GM18868 (cell line): ENCODE results near the gene OR10Z1.

ENCODE experiments used
- ATAC-seq: cut with Tn5 transposase; IDR thresholded peaks from one replicate; pipeline ENCODE4 v1.9.1; 2021; ENCODE audit warnings: mild to moderate bottlenecking, moderate library complexity; ENCODE audit not compliant: unreplicated experiment

Gene OR10Z1, protein sequence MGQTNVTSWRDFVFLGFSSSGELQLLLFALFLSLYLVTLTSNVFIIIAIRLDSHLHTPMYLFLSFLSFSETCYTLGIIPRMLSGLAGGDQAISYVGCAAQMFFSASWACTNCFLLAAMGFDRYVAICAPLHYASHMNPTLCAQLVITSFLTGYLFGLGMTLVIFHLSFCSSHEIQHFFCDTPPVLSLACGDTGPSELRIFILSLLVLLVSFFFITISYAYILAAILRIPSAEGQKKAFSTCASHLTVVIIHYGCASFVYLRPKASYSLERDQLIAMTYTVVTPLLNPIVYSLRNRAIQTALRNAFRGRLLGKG

DNA sequence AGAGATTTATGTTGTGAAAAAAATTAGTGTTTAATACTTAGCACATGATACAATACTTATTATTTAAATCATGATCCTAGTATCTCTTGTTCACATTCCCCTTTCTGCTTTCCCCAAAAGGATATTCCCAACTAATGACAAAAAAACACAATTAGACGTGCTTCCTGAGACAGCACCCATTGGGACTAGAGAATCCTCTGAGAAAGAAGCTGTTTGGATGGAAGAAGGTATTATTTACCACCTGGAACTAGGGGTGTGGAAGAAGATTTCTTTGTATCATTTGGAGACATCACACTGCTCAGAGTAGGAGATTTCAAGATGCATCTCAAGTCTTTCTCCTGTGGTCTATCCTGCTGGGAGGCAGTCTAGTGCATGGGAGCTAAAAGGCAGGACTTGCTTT lies at the start of gene OR10Z1:
Gene OR10Z1 (plus strand): TSS at position 301 of the 400 bp plus-strand sequence. CDS start 1,171 bp downstream, outside the sequence.
- no peak for ATAC-seq

DNA sequence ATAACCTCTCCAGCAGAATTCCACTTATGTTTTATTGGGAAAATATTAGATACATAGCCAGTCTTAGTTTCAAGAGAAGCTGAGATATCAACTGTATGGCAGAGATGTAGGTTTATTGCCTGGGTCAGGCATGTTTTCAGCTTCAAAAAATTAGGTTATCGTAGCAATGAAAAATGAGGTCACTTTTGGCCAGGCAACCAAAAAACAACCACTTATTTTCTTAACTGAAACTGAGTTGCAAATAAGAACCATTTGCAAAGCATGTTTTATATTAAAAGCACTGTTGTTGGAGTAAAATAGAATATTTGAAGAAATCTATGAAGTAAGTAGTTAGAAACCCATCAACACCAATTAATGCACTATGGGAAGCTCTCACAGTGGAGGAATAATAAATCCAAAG lies 45.4 kb upstream of the OR10Z1 start:
- ATAC-seq: no peak

DNA sequence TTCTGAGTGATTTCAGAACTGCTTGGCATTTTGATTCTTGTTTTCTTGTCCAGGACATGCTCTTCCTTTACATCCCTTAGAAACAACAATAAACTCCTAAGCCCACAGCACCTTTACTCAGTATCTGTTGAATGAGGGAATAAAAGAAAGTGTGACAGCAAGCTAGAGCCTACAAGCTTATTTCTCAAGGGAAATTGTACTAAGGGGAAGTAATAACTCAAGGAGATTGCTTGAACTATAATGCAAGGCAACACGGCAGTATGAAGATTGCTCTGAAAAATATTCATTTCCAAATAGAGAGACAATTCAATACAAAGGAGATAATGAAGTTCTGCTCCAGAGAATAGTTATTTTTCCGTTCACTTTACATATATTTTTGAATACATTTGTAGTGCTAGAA lies 41.2 kb upstream of the OR10Z1 start:
- ATAC-seq: no peak

DNA sequence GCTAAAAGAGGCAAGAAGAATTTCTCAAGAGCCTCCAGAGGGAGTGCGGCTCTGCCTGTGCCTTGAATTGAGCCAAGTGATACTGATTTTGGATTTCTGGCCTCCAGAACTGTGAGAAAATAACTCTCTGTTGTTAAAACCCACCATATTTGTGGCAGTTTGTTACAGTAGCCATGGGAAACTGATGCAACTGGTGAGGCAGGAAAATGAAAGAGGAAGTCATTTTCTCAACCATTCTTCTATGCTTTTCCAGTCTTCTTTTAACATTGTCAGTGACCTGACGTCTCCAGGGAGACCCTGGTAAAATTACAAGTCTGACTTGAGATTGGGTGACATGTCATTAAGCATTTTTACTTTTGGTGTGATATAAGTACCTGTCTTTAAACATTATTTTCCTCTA lies 40.5 kb upstream of the OR10Z1 start:
- no peak for ATAC-seq

DNA sequence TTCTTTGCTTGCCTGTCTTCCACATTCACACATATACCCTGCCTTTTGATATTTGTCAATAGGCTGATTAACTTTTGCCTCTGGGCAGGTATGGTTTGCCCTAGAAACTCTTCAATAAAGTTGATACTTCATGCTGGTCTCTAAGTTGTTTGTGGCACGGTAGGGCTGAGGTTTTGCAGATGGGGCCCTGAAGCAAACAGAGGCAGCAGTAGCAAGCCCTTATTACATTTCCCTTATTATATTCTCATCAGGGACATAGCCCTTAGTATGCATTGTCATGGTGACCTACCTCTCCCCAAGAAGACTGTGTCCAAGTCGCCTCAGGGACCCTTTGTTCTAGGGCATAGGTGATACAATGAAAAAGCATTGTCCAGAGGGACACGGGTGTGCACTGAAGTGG lies 34.6 kb upstream of the OR10Z1 start, which contains the start of gene OR6P1:
Gene OR6P1 (minus strand): TSS at position 101 of the 400 bp plus-strand sequence. CDS start 6,976 bp downstream, outside the sequence.
- ATAC-seq: no peak

DNA sequence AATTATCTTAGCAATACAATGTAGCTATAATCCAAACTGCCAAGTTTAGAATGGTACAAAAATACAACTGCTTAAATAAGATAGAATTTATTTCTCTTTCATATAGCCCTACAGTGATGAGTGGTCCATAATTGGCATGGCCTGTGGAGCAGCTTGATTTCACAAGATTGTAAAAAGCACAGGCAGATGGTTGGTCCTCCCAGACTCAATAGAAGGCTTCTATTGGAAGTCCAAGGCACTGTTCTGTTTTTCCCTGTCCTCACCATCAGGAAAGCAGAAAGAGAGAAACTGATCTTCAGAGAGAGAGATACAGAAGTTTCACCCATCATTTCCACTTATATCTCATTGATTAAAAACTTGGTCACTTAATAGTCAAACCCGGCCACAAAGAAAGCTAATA lies 32.8 kb upstream of the OR10Z1 start:
- no peak for ATAC-seq

DNA sequence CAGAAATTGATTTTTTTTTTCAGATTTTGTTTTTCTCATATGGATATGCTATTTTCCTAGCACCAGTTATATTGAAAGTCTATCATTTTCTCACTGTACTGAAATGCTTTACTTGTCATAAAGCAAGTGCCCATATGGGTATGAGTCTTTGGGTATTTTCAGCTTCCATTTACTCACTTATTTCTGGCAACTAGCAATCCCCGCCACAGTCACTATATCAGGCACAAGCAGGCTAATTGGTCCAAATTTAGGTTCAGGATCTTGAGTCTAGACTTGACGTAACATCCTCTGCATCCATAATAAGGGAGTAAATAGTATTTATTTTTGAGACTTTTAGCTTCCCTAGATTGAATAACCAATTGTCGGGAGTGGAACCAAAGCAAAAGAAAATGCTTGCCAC lies 27.5 kb upstream of the OR10Z1 start:
- ATAC-seq: no peak

DNA sequence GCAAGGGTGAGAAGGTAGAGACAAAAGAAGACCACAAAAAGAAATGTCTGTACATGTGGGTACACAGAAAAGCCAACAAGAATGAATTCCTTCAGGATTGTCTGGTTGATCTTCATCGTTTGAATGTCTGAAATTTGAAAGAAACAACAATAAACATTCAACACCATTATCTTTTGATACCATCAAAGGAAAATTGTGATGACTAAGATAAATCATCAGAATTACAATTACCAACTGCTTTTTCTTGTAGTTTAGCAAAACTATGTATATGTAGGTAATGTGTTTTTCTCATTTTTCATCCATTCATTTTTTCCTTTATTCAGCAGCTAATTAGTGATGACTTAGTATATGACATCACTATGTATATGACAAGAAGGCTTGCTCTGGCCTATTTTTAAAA lies 25.3 kb upstream of the OR10Z1 start, which contains the start of gene OR10X1:
Gene OR10X1 (minus strand): TSS at position 167 of the 400 bp plus-strand sequence. CDS start 0 bp downstream, at position 167.
- no peak for ATAC-seq

DNA sequence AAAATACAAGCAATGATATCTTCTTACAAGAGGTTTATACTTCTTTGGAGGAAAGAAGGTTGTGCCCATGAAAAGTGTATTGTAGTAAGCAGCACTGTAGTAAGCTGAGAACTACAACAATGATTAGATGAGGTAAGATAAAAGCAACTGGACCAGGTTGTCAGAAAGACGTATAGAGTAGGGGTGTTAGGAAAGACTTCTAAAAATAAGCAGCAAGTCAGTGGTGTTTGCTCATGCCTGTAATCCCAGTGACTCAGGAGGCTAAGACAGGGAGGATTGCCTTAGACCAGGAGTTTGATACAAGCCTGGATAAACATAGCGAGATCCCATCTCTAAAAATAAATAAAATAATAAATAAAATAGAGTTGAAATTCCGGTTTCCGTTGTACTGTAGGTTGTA lies 21.1 kb upstream of the OR10Z1 start:
- no peak for ATAC-seq

DNA sequence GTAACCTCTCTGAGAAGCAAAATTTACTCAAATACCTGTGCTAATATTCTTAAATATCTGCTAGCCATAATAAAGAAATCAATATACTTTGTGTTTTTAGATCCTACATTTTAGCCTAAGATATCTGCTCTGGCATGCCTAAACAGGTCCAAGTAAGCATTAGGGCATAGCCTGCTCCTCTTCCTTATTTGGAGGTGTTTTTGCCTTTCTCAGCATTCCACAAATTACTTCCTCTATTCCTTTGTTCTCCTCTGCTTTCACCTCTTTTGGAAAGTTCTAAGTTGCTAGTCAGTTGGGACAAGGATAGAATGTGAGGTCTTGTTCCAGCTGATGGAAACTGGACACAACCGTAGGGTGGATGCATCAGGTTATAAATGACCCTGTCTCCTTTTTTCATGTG lies 18.1 kb upstream of the OR10Z1 start:
- no peak for ATAC-seq

DNA sequence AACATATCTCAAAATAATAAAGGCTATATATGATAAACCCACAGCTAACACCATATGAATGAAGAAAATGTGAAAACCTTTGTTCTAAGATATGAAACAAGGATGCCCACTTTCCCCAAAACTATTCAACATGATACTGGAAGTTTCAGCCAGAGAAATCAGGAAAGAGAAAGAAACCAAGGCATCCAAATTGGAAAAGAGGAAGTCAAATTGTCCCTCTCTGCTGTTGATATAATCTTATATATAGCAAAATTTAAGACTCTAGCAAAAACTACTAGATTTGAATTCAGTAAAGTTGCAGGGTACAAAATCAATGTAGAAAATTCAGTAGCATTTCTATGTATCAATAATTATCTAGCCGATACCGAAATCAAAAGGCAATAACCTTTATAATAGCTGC lies 4.3 kb upstream of the OR10Z1 start:
- no peak for ATAC-seq

DNA sequence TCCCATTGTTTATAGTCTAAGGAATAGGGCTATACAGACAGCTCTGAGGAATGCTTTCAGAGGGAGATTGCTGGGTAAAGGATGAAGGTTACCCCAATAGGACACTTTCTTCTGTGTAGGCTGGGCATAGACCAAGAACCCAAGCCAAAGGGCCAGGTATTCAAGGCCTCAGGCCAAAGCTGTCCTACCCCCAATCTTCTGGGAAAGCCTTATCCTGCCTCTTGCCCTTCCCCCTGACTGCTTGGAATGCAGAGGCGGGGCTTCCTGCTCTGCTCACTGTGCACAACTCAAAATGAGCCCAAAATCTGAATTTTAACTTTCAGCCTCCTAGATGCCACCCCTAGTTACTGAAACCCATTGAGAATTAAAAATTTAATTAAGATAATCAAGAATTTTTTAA lies 2.2 kb downstream of the OR10Z1 start:
- no peak for ATAC-seq

DNA sequence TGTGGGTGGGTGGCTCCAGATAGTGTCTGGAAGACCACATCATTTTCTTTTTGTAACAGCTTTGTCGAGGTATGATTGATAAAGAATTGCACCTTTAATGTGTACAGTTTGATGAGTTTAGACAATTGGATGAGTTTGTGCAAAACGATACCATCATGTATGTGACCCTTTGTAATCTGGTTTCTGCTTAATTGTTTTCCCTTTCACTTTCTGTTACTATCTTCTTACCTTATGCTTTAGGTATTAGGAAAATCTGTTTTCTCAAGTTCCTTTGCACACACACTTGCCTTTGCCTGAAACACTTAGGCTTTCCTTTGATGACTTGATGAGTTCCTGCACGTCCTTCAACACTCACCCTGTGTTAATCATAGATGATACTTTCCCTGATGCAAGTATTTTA lies 6.8 kb downstream of the OR10Z1 start:
- ATAC-seq: no peak

DNA sequence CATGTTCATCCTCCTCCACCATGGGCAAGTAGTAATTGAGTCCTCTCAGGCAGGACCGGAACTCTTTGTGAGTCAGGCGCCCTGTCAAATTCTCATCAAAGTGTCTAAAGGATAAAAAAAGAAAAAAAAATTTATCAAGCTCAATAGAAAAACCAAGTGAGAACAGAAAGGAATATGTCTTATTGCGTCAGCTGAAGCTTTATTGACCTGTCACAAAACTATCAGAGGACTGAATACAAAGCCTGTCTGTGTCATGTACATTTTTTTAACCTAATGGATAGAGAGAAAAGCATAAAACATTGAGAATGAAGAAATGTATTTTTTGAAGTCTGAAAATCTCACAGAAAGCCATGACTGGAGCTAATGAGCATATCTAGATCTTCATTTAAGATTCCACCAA lies 8.7 kb downstream of the OR10Z1 start:
- ATAC-seq: no peak

DNA sequence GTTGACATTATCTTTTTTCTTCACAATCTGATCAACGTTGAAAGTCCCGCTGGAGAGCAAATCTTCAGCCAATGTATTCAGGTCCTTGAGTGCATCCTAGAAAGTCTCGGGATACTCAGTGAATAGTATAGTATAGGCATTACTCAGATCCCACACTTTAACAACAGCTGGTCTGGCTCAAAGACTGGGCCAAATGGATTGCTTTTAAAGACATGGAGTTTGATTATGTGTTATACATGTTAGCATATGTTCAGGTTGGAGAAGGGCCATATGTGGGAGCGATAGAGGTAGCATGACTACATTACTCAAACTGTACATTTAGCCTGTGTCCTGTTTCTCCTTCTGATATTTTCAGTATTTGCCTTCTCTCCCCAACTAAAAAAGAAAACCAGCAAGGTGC lies 33.1 kb downstream of the OR10Z1 start:
- no peak for ATAC-seq

DNA sequence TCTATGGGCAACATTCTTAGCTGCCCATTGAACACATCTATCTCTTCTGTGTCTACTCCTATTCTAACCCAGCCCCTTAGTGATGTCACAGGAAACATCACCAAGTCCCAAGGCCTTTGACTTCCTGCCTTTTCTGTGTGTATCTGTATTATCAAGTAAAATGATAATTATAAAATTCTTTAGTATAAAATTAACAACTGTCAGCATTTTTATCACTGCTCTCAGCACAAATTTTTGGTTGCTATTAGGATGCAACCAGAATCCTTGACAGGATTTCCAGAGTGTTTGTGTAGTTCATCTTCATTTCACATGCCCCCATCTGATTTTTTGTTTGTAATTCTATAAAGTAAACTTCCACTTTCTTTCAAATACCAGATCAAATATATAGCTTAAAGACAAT lies 33.8 kb downstream of the OR10Z1 start:
- no peak for ATAC-seq

DNA sequence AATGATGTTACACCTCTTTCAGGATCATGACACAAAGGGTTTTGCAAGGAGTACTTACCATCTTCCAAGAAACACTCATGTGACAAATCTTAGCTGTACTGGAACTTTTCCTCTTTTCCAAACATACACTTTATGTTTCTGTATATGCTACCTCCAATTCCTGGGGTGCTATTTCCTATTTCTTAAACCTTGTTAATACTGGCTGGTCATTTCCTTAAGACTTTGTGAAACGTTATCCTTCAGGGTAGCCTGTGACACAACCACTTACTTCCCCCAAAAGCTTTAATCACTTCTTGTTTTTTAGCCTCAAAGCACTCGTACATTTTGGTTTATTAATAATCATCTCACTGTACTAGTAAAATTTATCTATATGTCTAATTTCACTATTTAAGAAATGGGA lies 39.4 kb downstream of the OR10Z1 start:
- ATAC-seq: no peak

DNA sequence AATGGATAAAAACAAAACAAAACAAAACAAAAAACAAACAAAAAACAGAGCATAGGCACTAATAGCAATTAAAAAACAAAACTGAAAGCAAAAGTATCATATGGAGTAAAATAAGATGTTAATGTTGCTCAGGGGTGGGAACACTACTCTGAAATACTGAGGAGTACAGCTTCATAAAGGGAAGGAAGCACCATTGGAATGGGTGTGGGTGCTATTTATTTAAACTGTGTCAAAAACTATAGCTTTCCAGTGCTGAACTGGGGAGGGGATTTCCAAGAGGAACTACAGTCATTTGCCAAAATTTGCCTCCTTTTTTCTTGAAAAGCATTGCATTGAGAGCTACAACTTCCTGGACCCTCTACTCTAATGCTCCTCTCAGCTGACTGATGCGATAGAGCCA lies 41.4 kb downstream of the OR10Z1 start:
- no peak for ATAC-seq

DNA sequence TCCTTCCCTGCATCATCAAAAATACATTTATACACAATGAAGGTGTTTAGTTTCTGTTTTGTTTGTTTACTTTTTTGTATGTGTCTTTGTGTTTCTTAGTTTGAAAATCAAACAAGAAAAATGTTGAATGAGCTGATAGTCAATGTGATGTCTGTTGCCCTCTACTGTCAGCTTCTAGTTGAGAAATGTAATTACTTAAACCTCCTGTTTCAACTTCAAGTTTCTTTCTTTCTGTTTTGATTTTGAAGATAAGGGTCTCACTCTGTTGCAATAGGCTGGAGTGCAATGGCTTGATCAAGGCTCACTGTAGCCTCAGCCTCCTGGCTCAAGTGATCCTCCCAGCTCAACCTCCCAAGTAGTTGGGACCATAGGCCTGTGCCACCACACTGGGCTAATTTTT lies 44.0 kb downstream of the OR10Z1 start:
- no peak for ATAC-seq

DNA sequence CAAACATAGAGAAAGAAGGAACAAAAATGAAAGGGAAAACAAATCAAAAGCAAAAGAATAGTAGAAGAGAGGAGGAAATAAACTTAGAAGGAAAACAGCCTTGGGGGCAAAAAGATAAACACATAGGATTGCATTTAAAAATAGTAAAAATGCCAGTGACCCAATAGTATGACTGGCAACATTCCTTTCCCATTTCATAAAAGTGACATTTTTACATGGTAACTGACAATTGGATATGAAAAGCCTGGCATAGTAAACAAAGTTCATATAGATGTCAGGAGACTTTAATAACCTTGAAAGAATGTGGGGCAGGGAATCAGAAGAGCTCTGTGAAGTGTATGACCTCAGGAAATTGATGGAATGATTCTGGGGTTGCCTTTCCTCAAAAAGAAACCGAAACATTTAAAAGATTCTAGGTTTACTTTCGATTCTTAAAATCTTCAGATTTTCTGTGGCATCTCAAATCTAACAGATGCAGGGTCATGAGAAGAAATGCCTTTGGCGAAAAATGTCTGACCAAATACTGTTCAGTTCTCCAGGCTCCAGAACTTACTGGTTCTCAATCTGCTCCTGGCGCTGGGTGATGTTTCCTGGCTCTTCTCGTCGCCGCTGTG lies 47.8 kb downstream of the OR10Z1 start:
- no peak for ATAC-seq

DNA sequence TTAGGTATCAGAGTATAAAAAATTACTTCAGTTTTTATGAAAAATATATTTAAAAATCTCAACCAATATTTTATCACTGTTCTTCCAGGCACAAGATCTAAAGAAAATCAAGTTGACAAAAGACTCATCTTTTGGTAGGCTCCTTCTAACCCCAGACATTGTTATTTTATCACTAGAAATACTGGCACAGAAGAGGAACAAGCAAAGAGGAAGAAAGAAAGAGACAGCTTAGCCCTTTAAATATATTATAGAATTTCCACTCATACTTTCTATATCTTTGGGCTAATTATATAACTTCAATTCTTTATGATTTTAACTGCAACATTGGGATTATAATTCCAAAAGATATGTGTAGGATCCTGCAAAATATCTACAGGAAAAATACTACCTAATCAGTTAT lies 49.0 kb downstream of the OR10Z1 start:
- ATAC-seq: no peak

DNA sequence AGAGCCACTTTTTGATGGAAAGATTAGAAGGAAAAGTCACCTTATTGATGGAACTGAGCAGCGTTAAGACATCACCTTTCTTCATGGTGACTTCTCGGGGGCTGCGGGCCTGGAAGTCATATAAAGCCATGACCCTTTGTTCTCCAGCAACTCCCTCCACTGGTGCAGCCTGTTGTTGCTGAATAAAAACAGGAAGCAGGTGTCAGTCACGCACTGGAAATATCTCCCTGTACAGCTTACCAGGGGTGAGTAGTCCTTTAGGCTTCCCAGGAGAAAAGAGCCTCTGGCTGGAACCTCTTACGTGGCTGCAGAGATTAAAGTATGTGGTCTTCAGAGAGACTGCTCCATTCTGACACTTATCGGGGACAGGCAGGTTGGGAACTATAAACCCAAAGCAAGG lies 49.5 kb downstream of the OR10Z1 start:
- no peak for ATAC-seq
